H1 (cell line): ENCODE measurements around the gene WDFY4. TPM values are rescaled to one million over a fixed set of nuclear protein-coding genes. Genes with fewer than 3 reads are reported as not detected.
A peak's percentile ranks its signal among the peaks of the same experiment; 100 is the strongest.

Source experiments
- CTCF ChIA-PET: fragments of 300-600 bp; sonication (Branson Sonifier 250); formaldehyde crosslinking; loops from one replicate; lab custom pipeline; 2021; ENCODE audit not compliant: partially characterized antibody; lab: Charles Lee
- POLR2A ChIA-PET: fragments of 300-600 bp; sonication (Branson Sonifier 250); formaldehyde crosslinking; loops from one replicate; lab custom pipeline; 2021; ENCODE audit warnings: inconsistent platforms; ENCODE audit not compliant: partially characterized antibody; lab: Charles Lee
- DNase-seq, 2 experiments: peaks; one replicate each; pipeline versions ENCODE4 v3.0.0 to v3.0.0-alpha.2; 2010 to 2022; ENCODE audit warnings: low spot score in 2 of 2, low read depth in 1 of 2, mixed read lengths in 1 of 2
- FAIRE-seq: peaks from 2 replicates; lab custom pipeline; 2011; peaks lifted over from hg19 to GRCh38; lab: Jason Lieb, UNC
- H2AFZ ChIP-seq: 2 replicates; pipeline ENCODE4 v1.8.1; 2012; ENCODE audit warnings: low read length, inconsistent platforms
- H2AK5ac ChIP-seq: 2 replicates; pipeline ENCODE4 v1.6.1; 2013; ENCODE audit warnings: low read depth, low read length
- H2BK120ac ChIP-seq: replicated peaks from 2 replicates; pipeline ENCODE3; 2013; ENCODE audit warnings: low read depth, low read length, inconsistent platforms
- H2BK12ac ChIP-seq: 2 replicates; pipeline ENCODE4 v1.6.1; 2013; ENCODE audit warnings: low read depth, low read length
- H2BK15ac ChIP-seq: 2 replicates; pipeline ENCODE4 v1.6.1; 2013; ENCODE audit warnings: low read length
- H2BK20ac ChIP-seq: 2 replicates; pipeline ENCODE4 v1.6.1; 2013; ENCODE audit warnings: low read length
- H2BK5ac ChIP-seq: 2 replicates; pipeline ENCODE4 v1.6.1; 2013; ENCODE audit warnings: low read depth, low read length
- H3K14ac ChIP-seq: 2 replicates; pipeline ENCODE4 v1.6.1; 2013; ENCODE audit warnings: inconsistent platforms; ENCODE audit not compliant: insufficient read length
- H3K18ac ChIP-seq: 2 replicates; pipeline ENCODE4 v1.6.1; 2013; ENCODE audit warnings: low read length; ENCODE audit errors: extremely low read depth
- H3K23ac ChIP-seq: 2 replicates; pipeline ENCODE4 v1.6.1; 2013; ENCODE audit warnings: inconsistent platforms; ENCODE audit not compliant: insufficient read length
- H3K23me2 ChIP-seq: 2 replicates; pipeline ENCODE4 v1.6.1; 2013; ENCODE audit warnings: low read depth, low read length
- H3K27ac ChIP-seq: 2 replicates; pipeline ENCODE4 v1.6.1; 2011; ENCODE audit warnings: low read depth, low read length, inconsistent platforms
- H3K27me3 ChIP-seq, 4 experiments: replicated peaks in 1 of 4; 1 replicate in 1 of 4; 2 replicates in 3 of 4; pipeline versions ENCODE4 v1.6.1 to v1.8.1; 2011 to 2013; ENCODE audit warnings: low read length in 3 of 4, mild to moderate bottlenecking in 3 of 4, inconsistent platforms in 2 of 4, mixed read lengths in 2 of 4, moderate library complexity in 1 of 4; ENCODE audit not compliant: control insufficient read depth in 3 of 4, insufficient read depth in 3 of 4; ENCODE audit errors: extremely low read depth in 1 of 4
- H3K36me3 ChIP-seq, 4 experiments: 2 replicates each; pipeline versions ENCODE4 v1.6.1 to v1.8.1; 2011 to 2013; ENCODE audit warnings: mild to moderate bottlenecking in 4 of 4, low read length in 3 of 4, moderate library complexity in 2 of 4, control low read depth in 1 of 4, inconsistent platforms in 1 of 4; ENCODE audit not compliant: insufficient read depth in 4 of 4, control insufficient read depth in 2 of 4
- H3K4ac ChIP-seq: replicated peaks from 2 replicates; pipeline ENCODE3; 2013; ENCODE audit warnings: low read length, low read depth, mixed read lengths, inconsistent platforms; ENCODE audit not compliant: insufficient read length
- H3K4me1 ChIP-seq, 4 experiments: replicated peaks in 1 of 4; 1 replicate in 1 of 4; 2 replicates in 3 of 4; pipeline versions ENCODE4 v1.6.1 to v1.8.1; 2011 to 2013; ENCODE audit warnings: low read length in 3 of 4, inconsistent platforms in 2 of 4, mixed read lengths in 1 of 4; ENCODE audit not compliant: insufficient read depth in 4 of 4, control insufficient read depth in 3 of 4
- H3K4me2 ChIP-seq, 2 experiments: 2 replicates each; pipeline versions ENCODE4 v1.6.1 to v1.8.1; 2011 to 2013; ENCODE audit warnings: low read depth in 2 of 2, low read length in 2 of 2, control low read depth in 1 of 2, inconsistent platforms in 1 of 2, mild to moderate bottlenecking in 1 of 2; ENCODE audit not compliant: insufficient read depth in 1 of 2
- H3K4me3 ChIP-seq, 4 experiments: fragments of 200-600, 300-600 bp in 1 of 4; sonication (generic), shearing (Covaris generic), sonication (Bioruptor Twin) in 1 of 4; 2 replicates each; pipeline versions ENCODE4 v1.5.1 to v1.8.1; 2011 to 2016; ENCODE audit warnings: low read length in 4 of 4, low read depth in 3 of 4, control low read depth in 2 of 4, inconsistent platforms in 2 of 4, mild to moderate bottlenecking in 2 of 4, mixed read lengths in 1 of 4, moderate library complexity in 1 of 4; ENCODE audit not compliant: insufficient read depth in 2 of 4; ENCODE audit errors: extremely low read depth in 1 of 4
- H3K56ac ChIP-seq: replicated peaks from 2 replicates; pipeline ENCODE3; 2013; ENCODE audit warnings: low read depth, mild to moderate bottlenecking, mixed read lengths, low read length, inconsistent platforms; ENCODE audit not compliant: insufficient read length
- H3K79me1 ChIP-seq: 2 replicates; pipeline ENCODE4 v1.6.1; 2013; ENCODE audit warnings: low read depth, low read length, control low read depth
- H3K79me2 ChIP-seq, 2 experiments: 2 replicates each; pipeline versions ENCODE4 v1.6.1 to v1.8.1; 2012 to 2013; ENCODE audit warnings: low read length in 2 of 2, mild to moderate bottlenecking in 2 of 2, inconsistent platforms in 1 of 2; ENCODE audit not compliant: insufficient read depth in 2 of 2, control insufficient read depth in 1 of 2
- H3K9ac ChIP-seq, 4 experiments: replicated peaks in 1 of 4; 1 replicate in 1 of 4; 2 replicates in 3 of 4; pipeline versions ENCODE4 v1.6.1 to v1.8.1; 2011 to 2013; ENCODE audit warnings: low read depth in 3 of 4, low read length in 3 of 4, control low read depth in 2 of 4, mild to moderate bottlenecking in 2 of 4, moderate library complexity in 2 of 4, inconsistent platforms in 1 of 4; ENCODE audit errors: extremely low read depth in 1 of 4
- H3K9me3 ChIP-seq, 2 experiments: 2 replicates each; pipeline versions ENCODE4 v1.6.1 to v1.8.1; 2012 to 2013; ENCODE audit warnings: mild to moderate bottlenecking in 2 of 2, moderate library complexity in 2 of 2, control low read depth in 1 of 2, inconsistent platforms in 1 of 2, low read depth in 1 of 2, low read length in 1 of 2, mixed read lengths in 1 of 2; ENCODE audit not compliant: insufficient read depth in 2 of 2
- H4K20me1 ChIP-seq, 2 experiments: replicated peaks in 1 of 2; 2 replicates each; pipeline versions ENCODE3 to v1.8.1; 2011 to 2013; ENCODE audit warnings: inconsistent platforms in 2 of 2, low read length in 2 of 2, mild to moderate bottlenecking in 1 of 2; ENCODE audit not compliant: insufficient read depth in 2 of 2, control insufficient read depth in 1 of 2
- H4K5ac ChIP-seq: 2 replicates; pipeline ENCODE4 v1.6.1; 2013; ENCODE audit warnings: low read length, low read depth, mixed read lengths, inconsistent platforms; ENCODE audit not compliant: insufficient read length
- H4K8ac ChIP-seq: 2 replicates; pipeline ENCODE4 v1.8.0; 2013; ENCODE audit warnings: mild to moderate bottlenecking, moderate library complexity, low read length, inconsistent platforms; ENCODE audit not compliant: insufficient read depth; ENCODE audit errors: extremely low read depth
- H4K91ac ChIP-seq: replicated peaks from 2 replicates; pipeline ENCODE3; 2013; ENCODE audit warnings: low read length, mixed read lengths, inconsistent platforms; ENCODE audit not compliant: insufficient read length
- ATF2 ChIP-seq: IDR thresholded peaks from 2 replicates; pipeline ENCODE4 v1.6.1; 2012; ENCODE audit warnings: low read length, inconsistent platforms
- CBX5 ChIP-seq: fragments of 300-800, 300-1000 bp; sonication (generic); IDR thresholded peaks from 2 replicates; pipeline ENCODE4 v1.7.1; 2016; ENCODE audit warnings: antibody characterized with exemption, low read length, low read depth
- CBX8 ChIP-seq: fragments of 300-800, 300-1000 bp; sonication (generic); IDR thresholded peaks from 2 replicates; pipeline ENCODE4 v1.7.1; 2016; ENCODE audit warnings: low read depth, low read length, borderline replicate concordance
- FOSL1 ChIP-seq: IDR thresholded peaks from 2 replicates; pipeline ENCODE4 v1.6.1; 2011; ENCODE audit warnings: mild to moderate bottlenecking, low read depth, low read length, moderate library complexity; ENCODE audit not compliant: insufficient read depth
- HDAC2 ChIP-seq, 2 experiments: fragments of 300-600 bp in 1 of 2; sonication (generic) in 1 of 2; IDR thresholded peaks; 2 replicates each; pipeline ENCODE4 v1.6.1; 2011 to 2012; ENCODE audit warnings: low read depth in 2 of 2, low read length in 2 of 2, mild to moderate bottlenecking in 2 of 2, moderate library complexity in 2 of 2, borderline replicate concordance in 1 of 2, inconsistent platforms in 1 of 2
- KDM1A ChIP-seq: fragments of 200-600, 300-600 bp; sonication (generic); IDR thresholded peaks from 2 replicates; pipeline ENCODE4 v1.7.1; 2016; ENCODE audit warnings: mild to moderate bottlenecking, low read length, borderline replicate concordance
- KDM5A ChIP-seq: fragments of 200-600 bp; IDR thresholded peaks from 2 replicates; pipeline ENCODE4 v1.7.1; 2012; ENCODE audit warnings: mild to moderate bottlenecking, low read length, inconsistent platforms, mixed read lengths
- MAX ChIP-seq: IDR thresholded peaks from 2 replicates; pipeline ENCODE4 v1.6.1; 2012; ENCODE audit warnings: inconsistent platforms
- POLR2A ChIP-seq, 2 experiments: IDR thresholded peaks; 1 replicate in 1 of 2; 2 replicates in 1 of 2; pipeline ENCODE4 v1.6.1; 2011; ENCODE audit warnings: low read depth in 2 of 2, low read length in 2 of 2, mild to moderate bottlenecking in 2 of 2; ENCODE audit errors: control extremely low read depth in 1 of 2
- POLR2AphosphoS5 ChIP-seq: IDR thresholded peaks from 2 replicates; pipeline ENCODE4 v1.6.1; 2011; ENCODE audit warnings: low read depth, low read length
- RBBP5 ChIP-seq: IDR thresholded peaks from 2 replicates; pipeline ENCODE4 v1.7.1; 2012; ENCODE audit warnings: low read depth, mild to moderate bottlenecking, inconsistent platforms, low read length, moderate library complexity, borderline replicate concordance
- RFX5 ChIP-seq: IDR thresholded peaks from 2 replicates; pipeline ENCODE4 v1.6.1; 2011; ENCODE audit warnings: low read depth, low read length, improper control_type of control experiment, borderline replicate concordance
- ZNF274 ChIP-seq: IDR thresholded peaks from 2 replicates; pipeline ENCODE4 v1.7.0; 2012; ENCODE audit warnings: low read length, borderline replicate concordance; ENCODE audit errors: extremely low read depth
- WGBS, 2 experiments: shearing (Covaris generic) in 1 of 2; methylation state at CpG; one replicate each; pipeline versions ENCODE4 v1.1.6 to v1.1.7; 2013 to 2015; ENCODE audit warnings: low lambda C conversion rate in 2 of 2, mixed read lengths in 2 of 2, inconsistent platforms in 1 of 2, low coverage in 1 of 2, missing lambda C conversion rate in 1 of 2; ENCODE audit not compliant: insufficient replicate concordance in 2 of 2, insufficient coverage in 1 of 2, insufficient read length in 1 of 2; ENCODE audit errors: extremely low coverage in 1 of 2, missing lambda C conversion rate in 1 of 2; 5-methylcytosine and 5-hydroxymethylcytosine counted together
- polyA plus RNA-seq, 7 experiments: library from polyadenylated mRNA; depleted of rRNA in 3 of 7; stranded (reverse) in 5 of 7; unstranded in 2 of 7; fragments of >200 nt in 5 of 7; fragments of 200-250 nt in 2 of 7; gene quantifications; 1 replicate in 5 of 7; 2 replicates in 1 of 7; 4 replicates in 1 of 7; pipeline versions ENCODE4 v1.2.1 to v1.2.3, GENCODE V29; 2011 to 2013; ENCODE audit warnings: missing spikeins in 2 of 7, mixed read lengths in 2 of 7
- total RNA-seq: library from RNA; stranded (reverse); fragmentation: NEBNext Ultra II Directional; extraction: Animal tissue kit (Norgen Biotek cat#: 25700); gene quantifications from 2 replicates; pipeline ENCODE4 v1.2.1, GENCODE V29; 2021

Gene WDFY4
- total and polyA plus RNA-seq, 2 of the 8 experiments (the other 6 are each of a cell fraction or from before 2014, with no cell fraction given) = not detected

GRCh38 chr10:48895803-48896195 lies 211.1 kb downstream of the WDFY4 start:
- H4K5ac ChIP-seq = no peak overlapping the region
- ChIA-PET CTCF (interaction anchor here (1.0 to 2.6 kb wide), 5 partner anchors 10 to 281 kb away, joined by 3 to 14 read pairs (median 3); no protein-coding TSS in a partner anchor), POLR2A (no interaction called here)
- H2BK120ac ChIP-seq = no peak overlapping the region
- DNase-seq = no peak
- no peaks in the 10 kb centered on the region for H4K20me1 ChIP-seq
- H2BK5ac ChIP-seq = no peak overlapping the region
- H3K79me1 ChIP-seq = no peaks in the 10 kb centered on the region
- H3K23ac ChIP-seq = no peak overlapping the region
- H2AFZ ChIP-seq = no peak overlapping the region
- no peak overlapping the region for H3K4me2 ChIP-seq
- no peak overlapping the region for H2BK12ac ChIP-seq
- no peak overlapping the region for H3K56ac ChIP-seq
- no peak overlapping the region for H4K91ac ChIP-seq
- H3K4ac ChIP-seq = no peak overlapping the region
- H3K27me3 ChIP-seq = no peaks in the 10 kb centered on the region; a peak in 1 of 7 replicates
- H3K18ac ChIP-seq = no peak overlapping the region
- H3K9me3 ChIP-seq = no peaks in the 10 kb centered on the region
- no peak overlapping the region for H3K27ac ChIP-seq
- no peak for FAIRE-seq
- H2AK5ac ChIP-seq = no peak overlapping the region
- H3K14ac ChIP-seq = no peak overlapping the region
- H3K23me2 ChIP-seq = no peaks in the 10 kb centered on the region
- H3K4me1 ChIP-seq = no peaks in the 10 kb centered on the region
- H3K36me3 ChIP-seq = no peaks in the 10 kb centered on the region
- H3K79me2 ChIP-seq = no peaks in the 10 kb centered on the region
- no peak overlapping the region for H2BK20ac ChIP-seq
- WGBS, 2 experiments = 90% methylated on average over 3 of the region's 3 CpGs; no CpG with 5 or more reads in 1 of the 2 experiments
- H4K8ac ChIP-seq = 0 out of 2 replicates have a peak overlapping the region, but pooled peaks have one; percentile 14
- H3K4me3 ChIP-seq = no peak overlapping the region
- H3K9ac ChIP-seq = no peak overlapping the region
- H2BK15ac ChIP-seq = no peak overlapping the region
- no peak for TF ChIP-seq MAX
- TF ChIP-seq FOSL1 = no peak
- TF ChIP-seq ZNF274 = no peak
- no peak for TF ChIP-seq POLR2AphosphoS5
- no peak for TF ChIP-seq RFX5
- no peak for TF ChIP-seq KDM1A
- no peak for TF ChIP-seq RBBP5
- no peak for TF ChIP-seq POLR2A (IDR thresholded peaks at IDR 0.05; ENCODE audit: control extremely low read depth in 1 of 2, low read depth in 2 of 2, low read length in 2 of 2)
- no peak for TF ChIP-seq CBX8
- TF ChIP-seq KDM5A = no peak
- TF ChIP-seq CBX5 = no peak
- no peak for TF ChIP-seq HDAC2 (IDR thresholded peaks at IDR 0.05; ENCODE audit: borderline replicate concordance in 1 of 2, low read depth in 2 of 2, low read length in 2 of 2)
- no peak for TF ChIP-seq ATF2
